ENCODE results near the gene CCDC148. TPM values are rescaled to one million over a fixed set of nuclear protein-coding genes. Genes with fewer than 3 reads are reported as not detected.

Gene CCDC148
- total RNA-seq, 1 donor from 2014 or later: 9.3 TPM

GRCh38 chr2:158240975-158241374 is 215.6 kb downstream of the CCDC148 start:
- Histone ChIP-seq H3K9ac (no peak overlapping the region), H3K4me1 (peaks cover 7% of the 10 kb centered on the region), H3K4me2 (no peak overlapping the region), H3K79me2 (ENCODE audit: low read depth) (no peaks in the 10 kb centered on the region), H3F3A (ENCODE audit: low read depth) (no peaks in the 10 kb centered on the region), H3K4me3 (no peak overlapping the region), H2AFZ (replicated peaks) (no peak overlapping the region), H3K9me3 (ENCODE audit: low read depth) (no peaks in the 10 kb centered on the region), H3K27ac (no peak overlapping the region), H3K27me3 (peaks cover 12% of the 10 kb centered on the region), H4K20me1 (ENCODE audit: low read depth) (no peaks in the 10 kb centered on the region), H3K36me3 (no peaks in the 10 kb centered on the region)
- DNase-seq (ENCODE audit: low spot score): no peak
- no peaks in the 10 kb centered on the region for H3K36me3 Mint-ChIP-seq
- peaks cover 14% of the 10 kb centered on the region for H3K4me1 Mint-ChIP-seq
- no peak overlapping the region for H3K4me3 Mint-ChIP-seq
- H3K9me3 Mint-ChIP-seq: no peaks in the 10 kb centered on the region
- TF ChIP-seq CTCF (IDR thresholded peaks at IDR 0.05) (no peak), EZH2 (IDR thresholded peaks at IDR 0.05) (no peak), EZH2phosphoT487 (IDR thresholded peaks at IDR 0.05) (no peak)
- H3K27ac Mint-ChIP-seq: no peak overlapping the region
- no peaks in the 10 kb centered on the region for H3K27me3 Mint-ChIP-seq (ENCODE audit: insufficient read depth, low read depth)

- no peak overlapping the region for H3K4me2 ChIP-seq
- DNase-seq (ENCODE audit: low spot score): no peak
- no peak overlapping the region for H3K27ac ChIP-seq
- H3K36me3 Mint-ChIP-seq: no peaks in the 10 kb centered on the region
- TF ChIP-seq CTCF (IDR thresholded peaks at IDR 0.05) (no peak), EZH2phosphoT487 (IDR thresholded peaks at IDR 0.05) (no peak), EZH2 (IDR thresholded peaks at IDR 0.05) (no peak)
- no peaks in the 10 kb centered on the region for H3K27me3 Mint-ChIP-seq (ENCODE audit: insufficient read depth, low read depth)
- no peak overlapping the region for H3K4me3 Mint-ChIP-seq
- H3K9ac ChIP-seq: no peak overlapping the region
- H3K27me3 ChIP-seq: no peaks in the 10 kb centered on the region
- H3K27ac Mint-ChIP-seq: no peak overlapping the region
- peaks cover 14% of the 10 kb centered on the region for H3K4me1 Mint-ChIP-seq
- no peak overlapping the region for H3K4me3 ChIP-seq
- no peaks in the 10 kb centered on the region for H3K36me3 ChIP-seq
- no peaks in the 10 kb centered on the region for H3K9me3 ChIP-seq (ENCODE audit: low read depth)
- no peaks in the 10 kb centered on the region for H3F3A ChIP-seq (ENCODE audit: low read depth)
- H4K20me1 ChIP-seq (ENCODE audit: low read depth): no peaks in the 10 kb centered on the region
- no peaks in the 10 kb centered on the region for H3K79me2 ChIP-seq (ENCODE audit: low read depth)
- H3K9me3 Mint-ChIP-seq: no peaks in the 10 kb centered on the region
- H2AFZ ChIP-seq (replicated peaks): no peak overlapping the region
- peaks cover 7% of the 10 kb centered on the region for H3K4me1 ChIP-seq
Measured at GRCh38 chr2:158239271-158239670, 217.3 kb downstream of the CCDC148 start.

- no peaks in the 10 kb centered on the region for H4K20me1 ChIP-seq (ENCODE audit: low read depth)
- H3K4me2 ChIP-seq: no peak overlapping the region
- DNase-seq (ENCODE audit: low spot score): no peak
- no peaks in the 10 kb centered on the region for H3K79me2 ChIP-seq (ENCODE audit: low read depth)
- Mint-ChIP-seq H3K36me3 (no peaks in the 10 kb centered on the region), H3K4me1 (peaks cover 3% of the 10 kb centered on the region), H3K9me3 (no peaks in the 10 kb centered on the region), H3K27ac (no peak overlapping the region), H3K4me3 (no peak overlapping the region), H3K27me3 (ENCODE audit: insufficient read depth, low read depth) (no peaks in the 10 kb centered on the region)
- TF ChIP-seq CTCF (IDR thresholded peaks at IDR 0.05) (no peak), EZH2 (IDR thresholded peaks at IDR 0.05) (no peak), EZH2phosphoT487 (IDR thresholded peaks at IDR 0.05) (no peak)
- H3F3A ChIP-seq (ENCODE audit: low read depth): no peaks in the 10 kb centered on the region
- no peaks in the 10 kb centered on the region for H3K36me3 ChIP-seq
- no peak overlapping the region for H2AFZ ChIP-seq (replicated peaks)
- no peaks in the 10 kb centered on the region for H3K9me3 ChIP-seq (ENCODE audit: low read depth)
- no peak overlapping the region for H3K9ac ChIP-seq
- no peak overlapping the region for H3K4me3 ChIP-seq
- no peaks in the 10 kb centered on the region for H3K27me3 ChIP-seq
- no peaks in the 10 kb centered on the region for H3K4me1 ChIP-seq
- H3K27ac ChIP-seq: no peak overlapping the region
Measured at GRCh38 chr2:158234497-158234896, 222.1 kb downstream of the CCDC148 start.

Data from neural progenitor cell (in vitro differentiated cells).